ENCODE measurements around the gene SBK1. TPM values are rescaled to one million over a fixed set of nuclear protein-coding genes. Genes with fewer than 3 reads are reported as not detected.
"Not testable (repeated sequence)": the region's sequence is repeated elsewhere in the genome, so short reads cannot be mapped to it uniquely, and the experiment has no call there.

The SBK1 gene
- 10.5 and 12.9 TPM in 2 replicates for total RNA-seq

DNA sequence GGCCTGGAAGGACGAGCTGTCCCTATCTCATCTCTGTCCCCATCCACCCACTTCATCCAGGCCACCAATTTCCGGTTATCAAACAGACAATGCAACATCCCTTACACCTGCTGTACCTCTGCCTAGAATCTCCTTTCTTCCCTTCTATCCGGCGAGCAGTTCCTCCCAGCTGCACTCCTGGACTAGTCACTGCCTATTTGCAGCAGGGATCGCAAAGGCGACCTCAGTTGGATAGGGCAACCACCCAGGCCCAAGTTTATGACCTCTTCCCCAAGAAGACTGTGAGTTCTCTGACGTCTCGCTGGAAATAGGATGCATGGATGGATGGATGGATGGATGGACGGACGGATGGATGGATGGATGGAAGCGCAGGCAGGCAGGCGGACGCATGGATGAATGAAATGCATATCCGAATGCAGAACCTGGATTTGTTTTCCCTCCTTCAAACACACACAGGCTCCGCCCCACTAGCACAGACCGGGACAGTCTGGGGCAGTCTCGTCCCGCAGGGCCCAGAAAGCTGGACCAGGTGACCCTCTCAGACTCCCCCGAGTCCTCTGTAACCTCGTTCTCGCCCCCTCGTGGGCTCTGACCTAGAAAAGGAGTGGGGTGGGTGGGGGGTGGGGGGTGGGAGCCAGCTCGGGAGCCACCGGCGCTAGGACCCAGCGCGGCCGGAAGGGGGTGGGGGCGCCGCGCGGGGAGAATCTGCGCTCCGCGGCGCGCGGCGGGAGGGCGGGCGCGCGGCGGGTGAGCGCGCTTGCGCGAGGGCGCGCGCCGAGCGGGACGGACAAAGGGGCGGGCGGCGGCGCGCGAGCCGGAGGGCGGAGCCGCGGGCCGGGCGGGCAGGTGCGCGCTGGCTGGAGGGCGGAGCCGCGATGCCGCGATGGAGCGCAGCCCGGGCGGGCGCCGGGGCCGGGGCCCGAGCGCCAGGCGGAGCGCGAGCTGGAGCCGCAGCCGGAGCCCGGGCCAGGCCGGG lies at the start of gene SBK1:
Gene SBK1, plus strand, starts transcription at position 875 of the 976 bp plus-strand sequence. CDS start 24,867 bp downstream, outside the sequence.
- TF ChIP-seq, protein P1, sequence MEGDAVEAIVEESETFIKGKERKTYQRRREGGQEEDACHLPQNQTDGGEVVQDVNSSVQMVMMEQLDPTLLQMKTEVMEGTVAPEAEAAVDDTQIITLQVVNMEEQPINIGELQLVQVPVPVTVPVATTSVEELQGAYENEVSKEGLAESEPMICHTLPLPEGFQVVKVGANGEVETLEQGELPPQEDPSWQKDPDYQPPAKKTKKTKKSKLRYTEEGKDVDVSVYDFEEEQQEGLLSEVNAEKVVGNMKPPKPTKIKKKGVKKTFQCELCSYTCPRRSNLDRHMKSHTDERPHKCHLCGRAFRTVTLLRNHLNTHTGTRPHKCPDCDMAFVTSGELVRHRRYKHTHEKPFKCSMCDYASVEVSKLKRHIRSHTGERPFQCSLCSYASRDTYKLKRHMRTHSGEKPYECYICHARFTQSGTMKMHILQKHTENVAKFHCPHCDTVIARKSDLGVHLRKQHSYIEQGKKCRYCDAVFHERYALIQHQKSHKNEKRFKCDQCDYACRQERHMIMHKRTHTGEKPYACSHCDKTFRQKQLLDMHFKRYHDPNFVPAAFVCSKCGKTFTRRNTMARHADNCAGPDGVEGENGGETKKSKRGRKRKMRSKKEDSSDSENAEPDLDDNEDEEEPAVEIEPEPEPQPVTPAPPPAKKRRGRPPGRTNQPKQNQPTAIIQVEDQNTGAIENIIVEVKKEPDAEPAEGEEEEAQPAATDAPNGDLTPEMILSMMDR (IDR thresholded peaks at IDR 0.05; ENCODE audit: insufficient read depth, low read length, poor library complexity, severe bottlenecking) = no peak
- H3K4me3 ChIP-seq (ENCODE audit: low read depth, low read length) = peak within 1 kb of the TSS; percentile 46
- H3K36me3 ChIP-seq (ENCODE audit: control insufficient read depth, insufficient read depth, low read length) = no peaks in the 10 kb centered on the region
- H3K27me3 ChIP-seq (ENCODE audit: control insufficient read depth, insufficient read depth, low read length) = peaks cover 22% of the 10 kb centered on the region
- peak; percentile 18 for DNase-seq (ENCODE audit: low read depth)

DNA sequence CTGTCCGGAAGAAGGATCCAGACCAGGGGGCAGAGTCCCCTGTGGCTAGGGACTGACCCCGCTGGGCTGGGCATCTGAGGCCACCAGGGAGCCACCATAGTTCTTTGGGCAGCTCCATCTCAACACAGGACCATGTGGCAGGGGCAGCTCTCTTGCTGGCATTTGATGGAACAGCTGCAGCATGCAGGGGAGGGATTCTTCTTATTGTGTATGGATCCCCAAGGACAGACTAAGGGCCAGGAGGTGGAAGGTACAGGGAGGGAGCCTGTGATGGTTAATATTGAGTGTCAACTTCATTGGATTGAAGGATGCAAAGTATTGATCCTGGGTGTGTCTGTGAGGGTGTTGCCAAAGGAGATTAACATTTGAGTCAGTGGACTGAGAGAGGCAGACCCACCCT lies 42.8 kb upstream of the SBK1 start:
- not testable (repeated sequence) for DNase-seq (ENCODE audit: low read depth); H3K36me3 ChIP-seq (ENCODE audit: control insufficient read depth, insufficient read depth, low read length); H3K27me3 ChIP-seq (ENCODE audit: control insufficient read depth, insufficient read depth, low read length); H3K4me3 ChIP-seq (ENCODE audit: low read depth, low read length)

DNA sequence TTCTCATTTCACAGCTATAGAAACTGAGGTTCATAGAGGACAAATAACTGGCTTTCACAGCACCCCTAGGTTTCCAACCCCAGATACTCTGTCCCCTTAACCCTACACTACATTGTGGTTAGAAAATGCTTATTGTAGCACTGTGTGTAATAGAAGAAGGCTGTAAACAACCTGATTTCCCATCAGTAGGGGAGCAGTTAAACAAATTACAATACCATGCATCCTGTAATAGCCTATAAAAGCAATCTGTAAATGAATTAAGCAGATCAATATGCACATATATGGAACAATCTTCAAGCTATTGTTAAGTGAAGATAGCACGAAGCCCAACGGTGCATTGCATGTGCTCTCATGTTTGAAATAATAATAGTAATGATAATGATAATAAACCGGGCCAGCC lies 41.3 kb upstream of the SBK1 start:
- no peak for DNase-seq (ENCODE audit: low read depth)
- Histone ChIP-seq H3K4me3 (ENCODE audit: low read depth, low read length) (no peak overlapping the region), H3K36me3 (ENCODE audit: control insufficient read depth, insufficient read depth, low read length) (no peaks in the 10 kb centered on the region), H3K27me3 (ENCODE audit: control insufficient read depth, insufficient read depth, low read length) (no peaks in the 10 kb centered on the region)
- TF ChIP-seq, protein P1 (IDR thresholded peaks at IDR 0.05; ENCODE audit: insufficient read depth, low read length, poor library complexity, severe bottlenecking) = no peak

DNA sequence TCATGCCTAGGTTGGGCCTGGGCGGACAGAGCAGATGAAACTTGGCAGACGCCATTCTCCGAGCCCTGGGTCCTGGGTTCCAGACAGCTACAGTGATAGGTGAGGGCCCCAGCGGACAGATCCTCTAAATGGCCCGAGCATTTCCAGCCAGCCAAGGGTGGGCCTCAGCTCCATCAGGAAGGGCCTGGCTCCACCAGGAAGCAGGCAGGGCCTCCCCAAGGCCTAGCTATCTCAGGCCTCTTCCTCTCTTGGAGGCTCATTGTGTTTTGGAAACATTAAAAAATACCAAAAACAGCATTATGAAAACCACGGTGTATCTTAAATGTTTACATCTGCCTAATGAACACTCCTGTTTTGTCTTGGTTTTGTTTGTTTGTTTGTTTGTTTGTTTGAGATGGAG lies 38.2 kb upstream of the SBK1 start:
- peaks cover 18% of the 10 kb centered on the region for H3K27me3 ChIP-seq (ENCODE audit: control insufficient read depth, insufficient read depth, low read length)
- TF ChIP-seq, protein P1 (IDR thresholded peaks at IDR 0.05; ENCODE audit: insufficient read depth, low read length, poor library complexity, severe bottlenecking) = no peak
- DNase-seq (ENCODE audit: low read depth) = no peak
- no peaks in the 10 kb centered on the region for H3K36me3 ChIP-seq (ENCODE audit: control insufficient read depth, insufficient read depth, low read length)
- H3K4me3 ChIP-seq (ENCODE audit: low read depth, low read length) = no peak overlapping the region

DNA sequence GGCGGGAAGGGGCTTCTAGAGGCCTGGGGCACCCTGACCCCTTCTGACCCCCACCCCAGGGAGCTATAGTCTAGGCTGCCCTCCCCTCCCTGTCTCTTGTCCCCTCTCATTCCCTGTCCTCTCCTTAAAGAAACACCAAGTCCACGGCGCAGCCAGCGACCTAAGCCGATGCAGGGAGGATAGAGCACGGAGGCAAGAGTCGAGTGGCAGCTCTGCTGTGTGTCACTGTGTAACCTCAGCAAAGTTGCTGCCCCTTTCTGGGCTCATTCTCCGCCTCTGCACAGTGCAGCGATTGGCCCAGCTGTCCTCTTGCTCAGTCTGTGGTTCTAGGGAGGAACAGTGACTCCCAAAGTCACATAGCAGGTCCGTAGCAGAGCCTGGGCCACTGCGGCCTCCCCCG lies 36.5 kb upstream of the SBK1 start:
- H3K36me3 ChIP-seq (ENCODE audit: control insufficient read depth, insufficient read depth, low read length) = no peaks in the 10 kb centered on the region
- peaks cover 34% of the 10 kb centered on the region for H3K27me3 ChIP-seq (ENCODE audit: control insufficient read depth, insufficient read depth, low read length)
- H3K4me3 ChIP-seq (ENCODE audit: low read depth, low read length) = no peak overlapping the region
- TF ChIP-seq, protein P1 (IDR thresholded peaks at IDR 0.05; ENCODE audit: insufficient read depth, low read length, poor library complexity, severe bottlenecking) = no peak
- no peak for DNase-seq (ENCODE audit: low read depth)

DNA sequence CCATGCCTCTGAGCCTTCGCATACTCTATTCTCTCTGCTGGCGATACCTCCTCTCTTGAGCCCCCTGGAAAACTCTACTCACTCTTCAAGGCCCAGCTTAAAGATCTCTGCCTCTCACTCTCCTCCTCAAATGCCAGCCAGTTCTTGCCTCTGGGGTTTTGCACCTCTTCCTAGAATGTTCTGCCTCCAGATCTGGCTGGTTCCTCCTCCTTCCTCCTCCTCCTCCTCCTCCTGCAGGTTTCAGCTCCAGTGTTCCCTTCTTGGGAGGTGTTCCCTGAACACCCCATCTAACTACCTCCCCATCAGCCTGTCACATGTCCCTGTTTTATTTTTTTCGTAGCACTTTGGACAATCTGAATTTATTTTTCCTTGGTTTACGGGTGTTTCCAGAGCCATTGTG lies 35.1 kb upstream of the SBK1 start:
- Histone ChIP-seq H3K4me3 (ENCODE audit: low read depth, low read length) (no peak overlapping the region), H3K27me3 (ENCODE audit: control insufficient read depth, insufficient read depth, low read length) (peaks cover 38% of the 10 kb centered on the region), H3K36me3 (ENCODE audit: control insufficient read depth, insufficient read depth, low read length) (no peaks in the 10 kb centered on the region)
- DNase-seq (ENCODE audit: low read depth) = no peak
- TF ChIP-seq, protein P1 (IDR thresholded peaks at IDR 0.05; ENCODE audit: insufficient read depth, low read length, poor library complexity, severe bottlenecking) = no peak

Measured in kidney epithelial cell (primary cell).